K562 (cell line): ENCODE results near the gene TSC22D1. TPM values are rescaled to one million over a fixed set of nuclear protein-coding genes. Genes with fewer than 3 reads are reported as not detected.

Experiments
- CREM ChIP-seq: IDR thresholded peaks from 2 replicates; pipeline ENCODE4 v1.6.1; 2014; ENCODE audit warnings: antibody characterized with exemption, low read depth
- KDM2B ChIP-seq: fragments of 250-450 bp; sonication (Bioruptor Pico); IDR thresholded peaks from 2 replicates; pipeline ENCODE4 v1.8.0; 2021; ENCODE audit warnings: mild to moderate bottlenecking, moderate library complexity
- SP2 ChIP-seq: IDR thresholded peaks from 2 replicates; pipeline ENCODE4 v1.6.1; 2011; ENCODE audit warnings: mild to moderate bottlenecking, low read depth, low read length, moderate library complexity; ENCODE audit not compliant: poor library complexity, severe bottlenecking; ENCODE audit errors: extremely low read depth
- ZKSCAN8 ChIP-seq: fragments of 200-800 bp; sonication (Bioruptor generic); IDR thresholded peaks from 2 replicates; pipeline ENCODE4 v1.6.1; 2016; ENCODE audit warnings: missing genetic modification characterization, missing compliant biosample characterization
- polyA plus RNA-seq, 8 experiments: library from polyadenylated mRNA; depleted of rRNA in 4 of 8; stranded (reverse) in 5 of 8; unstranded in 3 of 8; fragments of >200 nt; fragmentation: Nextera tagmentation in 2 of 8; fragmentation: Illumina TruSeq in 1 of 8; extraction: Ambion mirVana in 2 of 8; extraction: Trizol in 1 of 8; gene quantifications; 2 replicates each; pipeline versions ENCODE4 v1.2.1 to v1.2.3, GENCODE V29; 2011 to 2014; ENCODE audit warnings: inconsistent platforms in 1 of 8, missing spikeins in 1 of 8
- total RNA-seq, 7 experiments: library from RNA; depleted of rRNA in 6 of 7; stranded (reverse); fragments of >200 nt in 6 of 7; fragmentation: Illumina TruSeq in 2 of 7; extraction: Trizol in 2 of 7; gene quantifications; 2 replicates each; pipeline versions ENCODE4 v1.2.1 to v1.2.3, GENCODE V29; 2011 to 2021; ENCODE audit warnings: low replicate concordance in 1 of 7
- TF ChIP-seq, protein P1 (sequence below): fragments of 450-650 bp; IDR thresholded peaks from 2 replicates; pipeline ENCODE4 v1.6.1; 2016; ENCODE audit warnings: mild to moderate bottlenecking, moderate library complexity
- TF ChIP-seq, protein P2 (sequence below): IDR thresholded peaks from 2 replicates; pipeline ENCODE4 v1.6.1; 2012; ENCODE audit warnings: low read depth, low read length, improper control_type of control experiment, borderline replicate concordance
- TF ChIP-seq, protein P3 (sequence below): sonication (generic); formaldehyde crosslinking; IDR thresholded peaks from 2 replicates; pipeline ENCODE4 v1.8.1; 2023; ENCODE audit warnings: mild to moderate bottlenecking, missing genetic modification reagents, moderate library complexity

The TSC22D1 gene
- total and polyA plus RNA-seq, 9 of the 15 experiments (the other 6 are each of a cell fraction or from before 2014, with no cell fraction given): 2.6 to 19.8 (median 8.4) TPM

DNA sequence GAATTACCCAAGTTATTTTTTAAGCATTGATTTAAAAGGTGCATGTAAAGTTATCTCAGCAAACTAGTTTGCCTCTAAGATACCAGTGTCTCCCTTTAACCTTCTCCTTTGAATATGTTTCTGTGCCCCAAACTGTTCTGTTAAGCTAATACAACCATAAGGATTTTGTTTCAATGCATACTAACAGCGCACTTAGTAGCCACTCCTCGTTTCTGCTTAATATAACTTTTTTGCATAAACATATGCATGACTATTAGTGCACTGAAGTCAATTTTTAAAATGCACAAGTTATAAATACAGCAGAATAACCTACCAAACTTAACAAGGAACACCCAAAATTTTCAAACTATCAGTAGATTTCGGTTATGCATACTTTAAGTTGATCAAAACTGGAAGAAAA lies 123.1 kb downstream of the TSC22D1 start (continued):
- TF ChIP-seq, protein P1, sequence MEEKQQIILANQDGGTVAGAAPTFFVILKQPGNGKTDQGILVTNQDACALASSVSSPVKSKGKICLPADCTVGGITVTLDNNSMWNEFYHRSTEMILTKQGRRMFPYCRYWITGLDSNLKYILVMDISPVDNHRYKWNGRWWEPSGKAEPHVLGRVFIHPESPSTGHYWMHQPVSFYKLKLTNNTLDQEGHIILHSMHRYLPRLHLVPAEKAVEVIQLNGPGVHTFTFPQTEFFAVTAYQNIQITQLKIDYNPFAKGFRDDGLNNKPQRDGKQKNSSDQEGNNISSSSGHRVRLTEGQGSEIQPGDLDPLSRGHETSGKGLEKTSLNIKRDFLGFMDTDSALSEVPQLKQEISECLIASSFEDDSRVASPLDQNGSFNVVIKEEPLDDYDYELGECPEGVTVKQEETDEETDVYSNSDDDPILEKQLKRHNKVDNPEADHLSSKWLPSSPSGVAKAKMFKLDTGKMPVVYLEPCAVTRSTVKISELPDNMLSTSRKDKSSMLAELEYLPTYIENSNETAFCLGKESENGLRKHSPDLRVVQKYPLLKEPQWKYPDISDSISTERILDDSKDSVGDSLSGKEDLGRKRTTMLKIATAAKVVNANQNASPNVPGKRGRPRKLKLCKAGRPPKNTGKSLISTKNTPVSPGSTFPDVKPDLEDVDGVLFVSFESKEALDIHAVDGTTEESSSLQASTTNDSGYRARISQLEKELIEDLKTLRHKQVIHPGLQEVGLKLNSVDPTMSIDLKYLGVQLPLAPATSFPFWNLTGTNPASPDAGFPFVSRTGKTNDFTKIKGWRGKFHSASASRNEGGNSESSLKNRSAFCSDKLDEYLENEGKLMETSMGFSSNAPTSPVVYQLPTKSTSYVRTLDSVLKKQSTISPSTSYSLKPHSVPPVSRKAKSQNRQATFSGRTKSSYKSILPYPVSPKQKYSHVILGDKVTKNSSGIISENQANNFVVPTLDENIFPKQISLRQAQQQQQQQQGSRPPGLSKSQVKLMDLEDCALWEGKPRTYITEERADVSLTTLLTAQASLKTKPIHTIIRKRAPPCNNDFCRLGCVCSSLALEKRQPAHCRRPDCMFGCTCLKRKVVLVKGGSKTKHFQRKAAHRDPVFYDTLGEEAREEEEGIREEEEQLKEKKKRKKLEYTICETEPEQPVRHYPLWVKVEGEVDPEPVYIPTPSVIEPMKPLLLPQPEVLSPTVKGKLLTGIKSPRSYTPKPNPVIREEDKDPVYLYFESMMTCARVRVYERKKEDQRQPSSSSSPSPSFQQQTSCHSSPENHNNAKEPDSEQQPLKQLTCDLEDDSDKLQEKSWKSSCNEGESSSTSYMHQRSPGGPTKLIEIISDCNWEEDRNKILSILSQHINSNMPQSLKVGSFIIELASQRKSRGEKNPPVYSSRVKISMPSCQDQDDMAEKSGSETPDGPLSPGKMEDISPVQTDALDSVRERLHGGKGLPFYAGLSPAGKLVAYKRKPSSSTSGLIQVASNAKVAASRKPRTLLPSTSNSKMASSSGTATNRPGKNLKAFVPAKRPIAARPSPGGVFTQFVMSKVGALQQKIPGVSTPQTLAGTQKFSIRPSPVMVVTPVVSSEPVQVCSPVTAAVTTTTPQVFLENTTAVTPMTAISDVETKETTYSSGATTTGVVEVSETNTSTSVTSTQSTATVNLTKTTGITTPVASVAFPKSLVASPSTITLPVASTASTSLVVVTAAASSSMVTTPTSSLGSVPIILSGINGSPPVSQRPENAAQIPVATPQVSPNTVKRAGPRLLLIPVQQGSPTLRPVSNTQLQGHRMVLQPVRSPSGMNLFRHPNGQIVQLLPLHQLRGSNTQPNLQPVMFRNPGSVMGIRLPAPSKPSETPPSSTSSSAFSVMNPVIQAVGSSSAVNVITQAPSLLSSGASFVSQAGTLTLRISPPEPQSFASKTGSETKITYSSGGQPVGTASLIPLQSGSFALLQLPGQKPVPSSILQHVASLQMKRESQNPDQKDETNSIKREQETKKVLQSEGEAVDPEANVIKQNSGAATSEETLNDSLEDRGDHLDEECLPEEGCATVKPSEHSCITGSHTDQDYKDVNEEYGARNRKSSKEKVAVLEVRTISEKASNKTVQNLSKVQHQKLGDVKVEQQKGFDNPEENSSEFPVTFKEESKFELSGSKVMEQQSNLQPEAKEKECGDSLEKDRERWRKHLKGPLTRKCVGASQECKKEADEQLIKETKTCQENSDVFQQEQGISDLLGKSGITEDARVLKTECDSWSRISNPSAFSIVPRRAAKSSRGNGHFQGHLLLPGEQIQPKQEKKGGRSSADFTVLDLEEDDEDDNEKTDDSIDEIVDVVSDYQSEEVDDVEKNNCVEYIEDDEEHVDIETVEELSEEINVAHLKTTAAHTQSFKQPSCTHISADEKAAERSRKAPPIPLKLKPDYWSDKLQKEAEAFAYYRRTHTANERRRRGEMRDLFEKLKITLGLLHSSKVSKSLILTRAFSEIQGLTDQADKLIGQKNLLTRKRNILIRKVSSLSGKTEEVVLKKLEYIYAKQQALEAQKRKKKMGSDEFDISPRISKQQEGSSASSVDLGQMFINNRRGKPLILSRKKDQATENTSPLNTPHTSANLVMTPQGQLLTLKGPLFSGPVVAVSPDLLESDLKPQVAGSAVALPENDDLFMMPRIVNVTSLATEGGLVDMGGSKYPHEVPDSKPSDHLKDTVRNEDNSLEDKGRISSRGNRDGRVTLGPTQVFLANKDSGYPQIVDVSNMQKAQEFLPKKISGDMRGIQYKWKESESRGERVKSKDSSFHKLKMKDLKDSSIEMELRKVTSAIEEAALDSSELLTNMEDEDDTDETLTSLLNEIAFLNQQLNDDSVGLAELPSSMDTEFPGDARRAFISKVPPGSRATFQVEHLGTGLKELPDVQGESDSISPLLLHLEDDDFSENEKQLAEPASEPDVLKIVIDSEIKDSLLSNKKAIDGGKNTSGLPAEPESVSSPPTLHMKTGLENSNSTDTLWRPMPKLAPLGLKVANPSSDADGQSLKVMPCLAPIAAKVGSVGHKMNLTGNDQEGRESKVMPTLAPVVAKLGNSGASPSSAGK: no peak
- TF ChIP-seq KDM2B (CRISPR knock-in tag) (no peak), ZKSCAN8 (no peak), SP2 (no peak), CREM (no peak)
- TF ChIP-seq, protein P2, sequence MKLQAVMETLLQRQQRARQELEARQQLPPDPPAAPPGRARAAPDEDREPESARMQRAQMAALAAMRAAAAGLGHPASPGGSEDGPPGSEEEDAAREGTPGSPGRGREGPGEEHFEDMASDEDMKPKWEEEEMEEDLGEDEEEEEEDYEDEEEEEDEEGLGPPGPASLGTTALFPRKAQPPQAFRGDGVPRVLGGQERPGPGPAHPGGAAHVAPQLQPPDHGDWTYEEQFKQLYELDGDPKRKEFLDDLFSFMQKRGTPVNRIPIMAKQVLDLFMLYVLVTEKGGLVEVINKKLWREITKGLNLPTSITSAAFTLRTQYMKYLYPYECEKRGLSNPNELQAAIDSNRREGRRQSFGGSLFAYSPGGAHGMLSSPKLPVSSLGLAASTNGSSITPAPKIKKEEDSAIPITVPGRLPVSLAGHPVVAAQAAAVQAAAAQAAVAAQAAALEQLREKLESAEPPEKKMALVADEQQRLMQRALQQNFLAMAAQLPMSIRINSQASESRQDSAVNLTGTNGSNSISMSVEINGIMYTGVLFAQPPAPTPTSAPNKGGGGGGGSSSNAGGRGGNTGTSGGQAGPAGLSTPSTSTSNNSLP: no peak
- TF ChIP-seq, protein P3, sequence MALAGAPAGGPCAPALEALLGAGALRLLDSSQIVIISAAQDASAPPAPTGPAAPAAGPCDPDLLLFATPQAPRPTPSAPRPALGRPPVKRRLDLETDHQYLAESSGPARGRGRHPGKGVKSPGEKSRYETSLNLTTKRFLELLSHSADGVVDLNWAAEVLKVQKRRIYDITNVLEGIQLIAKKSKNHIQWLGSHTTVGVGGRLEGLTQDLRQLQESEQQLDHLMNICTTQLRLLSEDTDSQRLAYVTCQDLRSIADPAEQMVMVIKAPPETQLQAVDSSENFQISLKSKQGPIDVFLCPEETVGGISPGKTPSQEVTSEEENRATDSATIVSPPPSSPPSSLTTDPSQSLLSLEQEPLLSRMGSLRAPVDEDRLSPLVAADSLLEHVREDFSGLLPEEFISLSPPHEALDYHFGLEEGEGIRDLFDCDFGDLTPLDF (CRISPR knock-in tag): no peak
